ENCODE measurements around the gene CLIP2.
A peak's percentile ranks its signal among the peaks of the same experiment; 100 is the strongest.
"Not testable (repeated sequence)": the region's sequence is repeated elsewhere in the genome, so short reads cannot be mapped to it uniquely, and the experiment has no call there.

Gene CLIP2

GRCh38 chr7:74338366-74339108 is 49.3 kb downstream of the CLIP2 start:
- no peak for DNase-seq

- DNase-seq: not testable (repeated sequence)
Measured at GRCh38 chr7:74339648-74340047, 50.4 kb downstream of the CLIP2 start.

GRCh38 chr7:74343281-74344131 is 54.3 kb downstream of the CLIP2 start:
- no peak for DNase-seq

GRCh38 chr7:74344132-74344496 is 54.9 kb downstream of the CLIP2 start:
- DNase-seq: no peak

- no peak for DNase-seq
Measured at GRCh38 chr7:74344786-74345185, 55.6 kb downstream of the CLIP2 start.

GRCh38 chr7:74345970-74346369 is 56.8 kb downstream of the CLIP2 start:
- DNase-seq: no peak

GRCh38 chr7:74349621-74350020 is 60.4 kb downstream of the CLIP2 start:
- no peak for DNase-seq

- no peak for DNase-seq
Measured at GRCh38 chr7:74350751-74351150, 61.5 kb downstream of the CLIP2 start.

GRCh38 chr7:74351836-74352235 is 62.6 kb downstream of the CLIP2 start:
- DNase-seq: no peak

- DNase-seq: not testable (repeated sequence)
Measured at GRCh38 chr7:74352551-74353138, 63.4 kb downstream of the CLIP2 start.

GRCh38 chr7:74354009-74354408 is 64.8 kb downstream of the CLIP2 start:
- no peak for DNase-seq

- DNase-seq: peak; percentile 5
Measured at GRCh38 chr7:74355091-74355490, 65.9 kb downstream of the CLIP2 start.

GRCh38 chr7:74356589-74357315 is 67.5 kb downstream of the CLIP2 start:
- DNase-seq: no peak

- no peak for DNase-seq
Measured at GRCh38 chr7:74360008-74360407, 70.8 kb downstream of the CLIP2 start.

GRCh38 chr7:74362266-74362665 is 73.1 kb downstream of the CLIP2 start:
- DNase-seq: no peak

- DNase-seq: no peak
Measured at GRCh38 chr7:74364061-74364460, 74.9 kb downstream of the CLIP2 start.

- no peak for DNase-seq
Measured at GRCh38 chr7:74365322-74366022, 76.3 kb downstream of the CLIP2 start.

- DNase-seq: peak; percentile 10
Measured at GRCh38 chr7:74371381-74372341, 82.5 kb downstream of the CLIP2 start.

- DNase-seq: no peak
Measured at GRCh38 chr7:74372511-74373111, 83.4 kb downstream of the CLIP2 start.

- no peak for DNase-seq
Measured at GRCh38 chr7:74373536-74373935, 84.3 kb downstream of the CLIP2 start.

GRCh38 chr7:74375726-74376220 is 86.6 kb downstream of the CLIP2 start:
- no peak for DNase-seq

Data from CD4-positive, alpha-beta T cell treated with Interleukin-17A for 4 hours (primary cell).